Limb (tissue), 2 donors: ENCODE measurements around the gene IDUA.
"Not testable (repeated sequence)": the region's sequence is repeated elsewhere in the genome, so short reads cannot be mapped to it uniquely, and the experiment has no call there.

Source experiments
- DNase-seq, 2 donors: peaks; one replicate each; pipeline ENCODE4 v3.0.0-alpha.2; 2016; ENCODE audit errors: extremely low spot score in 2 of 2

The IDUA gene

DNA sequence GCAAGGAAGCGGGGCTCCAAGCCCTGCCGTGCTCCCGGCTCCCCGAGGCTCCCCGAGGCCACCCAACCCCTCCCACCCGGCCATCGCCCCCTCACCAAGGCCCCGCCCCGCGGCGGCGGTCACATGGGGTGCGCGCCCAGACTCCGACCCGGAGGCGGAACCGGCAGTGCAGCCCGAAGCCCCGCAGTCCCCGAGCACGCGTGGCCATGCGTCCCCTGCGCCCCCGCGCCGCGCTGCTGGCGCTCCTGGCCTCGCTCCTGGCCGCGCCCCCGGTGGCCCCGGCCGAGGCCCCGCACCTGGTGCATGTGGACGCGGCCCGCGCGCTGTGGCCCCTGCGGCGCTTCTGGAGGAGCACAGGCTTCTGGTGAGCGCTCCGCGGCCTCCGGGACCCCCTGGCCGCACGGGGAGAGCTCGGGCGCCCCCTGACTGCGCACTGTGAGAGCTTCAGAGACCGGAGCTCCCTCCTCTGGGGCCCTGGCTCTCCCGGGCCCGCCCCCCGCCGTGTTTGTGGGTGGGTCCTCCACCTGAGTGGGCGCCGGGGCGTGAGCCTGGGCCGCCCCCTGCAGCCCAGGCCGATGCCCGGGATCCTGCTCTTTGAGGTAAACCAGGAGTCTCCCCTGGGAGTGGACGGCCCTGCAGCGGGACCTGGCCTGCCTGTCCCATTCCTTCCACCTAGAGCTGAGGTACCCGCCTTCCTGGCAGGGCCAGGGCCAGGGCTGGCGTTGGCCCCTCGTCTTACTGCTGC lies at the start of gene IDUA:
Gene IDUA (plus strand): TSS at position 166 of the 745 bp plus-strand sequence. CDS start 41 bp downstream, at position 207.
- DNase-seq, result peak; percentile 44 to 86

DNA sequence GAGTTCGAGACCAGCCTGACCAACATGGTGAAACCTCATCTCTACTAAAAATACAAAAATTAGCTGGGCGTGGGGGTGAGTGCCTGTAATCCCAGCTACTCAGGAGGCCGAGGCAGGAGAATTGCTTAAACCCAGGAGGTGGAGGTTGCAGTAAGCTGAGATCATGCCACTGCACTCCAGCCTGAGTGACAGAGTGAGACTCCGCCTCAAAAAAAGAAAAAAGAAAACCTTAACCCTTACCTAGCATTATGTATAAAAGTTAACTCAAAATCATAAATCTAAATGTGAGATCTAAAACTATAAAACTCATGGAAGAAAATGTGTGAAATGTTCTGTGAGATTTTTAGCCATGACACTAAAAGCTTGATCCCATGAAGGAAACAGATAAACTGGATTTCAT lies 47.3 kb upstream of the IDUA start:
- not testable (repeated sequence) for DNase-seq

DNA sequence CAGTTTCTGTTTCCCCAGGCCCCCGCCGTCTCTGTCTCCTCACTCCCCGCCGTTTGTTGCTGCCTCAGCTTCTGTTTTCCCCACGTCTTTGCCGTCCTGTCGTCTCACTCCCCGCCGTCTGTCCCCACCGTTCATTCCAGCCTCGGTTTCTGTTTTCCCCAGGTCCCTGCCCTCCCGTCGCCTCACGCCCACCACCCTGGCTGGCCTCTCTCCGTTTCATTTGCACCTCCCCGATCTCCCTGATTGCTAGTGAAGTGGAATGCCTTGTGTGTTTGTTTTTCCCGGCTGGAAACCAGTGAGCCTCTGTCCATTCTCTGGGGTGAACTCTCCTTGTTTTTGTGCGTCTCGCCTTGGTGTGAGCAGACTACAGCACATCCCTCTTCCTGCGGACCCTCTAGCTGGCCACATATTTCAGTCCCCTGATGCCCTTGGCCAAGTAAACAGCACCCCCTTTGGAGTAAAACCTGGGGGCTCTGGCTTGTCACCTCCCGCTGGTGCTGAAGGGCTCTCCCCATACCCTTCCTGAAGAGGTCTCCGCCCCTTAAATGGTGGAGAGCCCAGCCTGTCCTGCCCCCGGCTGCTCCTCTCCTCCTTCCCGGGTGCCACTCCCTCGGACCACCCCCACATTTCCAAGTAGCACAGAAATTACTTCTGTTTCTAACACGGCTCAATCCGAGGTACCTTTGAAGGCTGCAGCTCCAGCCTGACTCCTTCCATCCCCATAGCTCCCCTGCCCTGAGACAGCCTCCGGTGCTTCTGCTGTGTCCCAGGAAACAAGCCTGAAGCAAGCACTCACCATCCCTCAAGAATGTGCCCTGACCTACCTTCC lies 41.4 kb upstream of the IDUA start:
- no peak for DNase-seq

DNA sequence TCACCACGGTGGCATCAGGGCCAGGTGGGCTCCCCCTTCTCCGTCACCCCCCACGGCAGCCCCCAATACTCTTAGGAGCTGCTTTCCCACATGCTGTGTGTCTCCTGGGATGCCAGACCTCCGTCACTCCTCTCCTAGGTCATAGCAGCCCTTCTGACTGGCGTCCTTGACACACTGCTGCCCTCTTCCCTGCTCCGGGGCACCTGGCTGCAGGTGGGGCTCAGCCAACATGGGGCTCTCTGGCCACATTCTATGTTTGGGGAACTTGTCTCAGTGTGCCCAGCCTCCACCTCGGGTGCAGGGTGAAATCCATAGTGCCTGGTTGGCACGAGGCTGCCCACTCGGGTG lies 40.8 kb upstream of the IDUA start:
- DNase-seq, result no peak

DNA sequence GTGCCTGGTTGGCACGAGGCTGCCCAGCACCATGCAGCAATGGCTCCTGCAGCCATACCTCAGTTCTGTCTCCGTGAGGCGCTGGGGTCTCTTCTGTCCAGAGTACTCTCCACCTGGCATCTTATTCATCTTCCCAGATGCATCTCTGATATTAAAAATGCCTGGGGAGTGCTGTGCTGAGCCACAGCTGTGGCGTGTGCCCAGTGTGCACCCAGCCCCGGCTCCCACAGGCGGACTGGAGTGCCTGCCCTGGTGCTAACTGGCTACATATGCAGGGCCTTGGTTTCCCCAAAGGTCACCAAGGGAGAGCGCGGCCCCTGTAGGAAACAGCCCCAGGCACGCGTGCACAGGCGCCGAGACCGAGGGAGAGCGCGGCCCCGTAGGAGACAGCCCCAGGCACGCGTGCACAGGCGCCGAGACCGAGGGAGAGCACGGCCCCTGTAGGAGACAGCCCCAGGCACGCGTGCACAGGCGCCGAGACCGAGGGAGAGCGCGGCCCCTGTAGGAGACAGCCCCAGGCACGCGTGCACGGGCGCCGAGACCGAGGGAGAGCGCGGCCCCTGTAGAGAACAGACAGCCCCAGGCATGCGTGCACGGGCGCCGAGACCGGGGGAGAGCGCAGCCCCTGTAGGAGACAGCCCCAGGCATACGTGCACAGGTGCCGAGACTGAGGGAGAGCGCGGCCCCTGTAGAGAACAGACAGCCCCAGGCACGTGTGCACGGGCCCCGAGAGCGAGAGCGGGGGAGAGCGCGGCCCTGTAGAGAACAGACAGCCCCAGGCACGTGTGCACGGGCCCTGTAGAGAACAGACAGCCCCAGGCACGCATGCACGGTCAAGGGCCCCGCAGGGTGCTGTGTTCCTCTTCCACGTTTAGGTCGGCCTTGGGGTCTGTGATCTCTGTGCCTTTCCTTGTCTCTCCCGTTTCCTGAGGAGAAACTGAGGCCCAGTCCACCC lies 40.0 kb upstream of the IDUA start:
- DNase-seq, result no peak

DNA sequence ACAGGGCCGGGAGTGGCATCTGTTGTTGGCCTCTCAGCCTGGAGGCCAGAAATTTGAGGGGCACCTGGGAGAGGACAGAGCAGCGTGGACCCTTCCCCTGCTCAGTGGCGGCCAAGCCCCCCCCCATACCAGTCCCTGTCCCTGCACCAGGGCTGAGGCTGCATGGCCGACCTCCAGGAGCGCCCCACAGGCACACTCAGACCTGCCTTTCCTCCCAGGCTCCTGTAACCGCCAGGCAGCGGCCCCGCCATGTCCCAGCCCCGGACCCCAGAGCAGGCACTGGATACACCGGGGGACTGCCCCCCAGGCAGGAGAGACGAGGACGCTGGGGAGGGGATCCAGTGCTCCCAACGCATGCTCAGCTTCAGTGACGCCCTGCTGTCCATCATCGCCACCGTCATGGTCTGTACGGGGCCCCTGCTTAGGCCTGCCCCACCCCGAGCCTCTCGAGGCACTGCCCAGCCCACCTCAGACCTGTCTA lies 39.3 kb upstream of the IDUA start:
- DNase-seq, result no peak

DNA sequence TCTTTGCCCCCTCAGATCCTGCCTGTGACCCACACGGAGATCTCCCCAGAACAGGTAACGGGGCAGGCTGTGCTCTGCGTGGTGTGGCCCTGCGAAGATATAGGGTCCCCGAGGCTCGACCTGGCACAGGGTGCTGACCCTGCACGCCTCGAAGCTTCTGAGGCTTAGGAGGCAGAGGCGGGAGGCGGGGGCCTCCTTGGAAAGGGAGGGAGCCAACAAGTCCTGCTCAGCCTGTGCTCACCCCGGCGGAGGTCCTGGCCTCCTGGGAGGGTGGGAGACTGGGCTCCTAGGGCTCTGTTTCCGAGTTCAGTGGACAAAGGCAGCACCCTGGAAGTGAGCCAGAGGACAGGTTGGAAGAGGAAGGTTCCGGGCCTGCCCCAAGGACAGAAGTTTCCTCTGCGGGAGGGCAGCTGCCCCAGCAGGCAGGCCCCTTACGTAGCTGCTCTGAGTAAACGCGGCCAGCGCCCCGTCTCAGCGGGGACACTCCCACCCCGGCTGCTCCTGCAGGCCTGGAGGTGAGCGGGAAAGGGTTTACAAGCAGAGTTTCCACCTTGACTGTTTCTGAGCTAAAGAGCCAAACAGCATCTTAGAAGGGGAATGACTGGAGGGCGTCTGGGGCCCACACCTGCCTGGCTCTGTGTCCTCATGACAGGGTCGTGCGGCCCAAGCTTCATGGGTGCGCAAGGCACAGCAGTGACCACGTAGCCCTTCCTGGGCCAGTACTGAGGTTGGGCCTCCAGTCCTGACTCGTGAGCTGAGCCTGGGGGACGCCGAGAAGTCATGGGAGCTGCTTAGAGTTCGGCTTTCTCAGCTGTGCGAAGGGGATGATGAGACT lies 38.5 kb upstream of the IDUA start:
- no peak for DNase-seq

DNA sequence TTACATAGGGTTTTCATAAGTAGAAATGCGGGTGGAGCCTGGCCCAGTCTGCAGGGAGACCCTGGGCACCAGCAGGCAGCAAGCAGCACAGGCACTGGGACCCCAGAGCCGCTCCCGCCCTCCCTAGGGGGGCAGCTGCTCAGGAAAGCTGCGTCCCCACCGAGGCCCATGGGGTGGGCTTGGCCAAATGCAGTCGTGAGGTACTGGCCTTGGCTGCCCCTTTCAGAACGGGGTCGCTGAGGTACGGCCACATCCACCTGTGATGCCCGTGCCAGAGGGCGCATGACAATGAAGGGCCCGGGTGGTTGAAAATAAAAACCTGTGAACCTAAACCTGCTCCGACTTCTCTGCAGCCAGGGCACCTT lies 37.9 kb upstream of the IDUA start:
- no peak for DNase-seq

DNA sequence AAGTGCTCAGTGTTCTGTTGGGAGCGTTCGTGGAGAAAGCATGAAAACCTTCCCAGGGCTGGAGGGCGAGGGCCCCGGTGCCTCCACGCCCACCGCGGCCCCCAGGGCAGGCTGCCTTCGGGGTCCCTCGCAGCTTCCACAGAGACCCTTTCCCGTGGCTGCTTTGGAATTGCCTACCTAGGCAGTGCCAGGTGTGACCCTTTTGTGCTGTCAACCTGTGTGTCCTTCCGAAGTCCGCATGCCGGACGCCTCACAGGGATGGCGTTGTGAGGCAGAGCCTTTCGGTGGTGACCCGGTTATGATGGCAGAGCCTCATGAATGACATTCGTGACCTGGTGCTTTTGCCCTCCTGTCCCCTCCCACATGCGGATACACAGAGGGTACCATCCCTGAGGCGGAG lies 37.2 kb upstream of the IDUA start:
- DNase-seq, result no peak

DNA sequence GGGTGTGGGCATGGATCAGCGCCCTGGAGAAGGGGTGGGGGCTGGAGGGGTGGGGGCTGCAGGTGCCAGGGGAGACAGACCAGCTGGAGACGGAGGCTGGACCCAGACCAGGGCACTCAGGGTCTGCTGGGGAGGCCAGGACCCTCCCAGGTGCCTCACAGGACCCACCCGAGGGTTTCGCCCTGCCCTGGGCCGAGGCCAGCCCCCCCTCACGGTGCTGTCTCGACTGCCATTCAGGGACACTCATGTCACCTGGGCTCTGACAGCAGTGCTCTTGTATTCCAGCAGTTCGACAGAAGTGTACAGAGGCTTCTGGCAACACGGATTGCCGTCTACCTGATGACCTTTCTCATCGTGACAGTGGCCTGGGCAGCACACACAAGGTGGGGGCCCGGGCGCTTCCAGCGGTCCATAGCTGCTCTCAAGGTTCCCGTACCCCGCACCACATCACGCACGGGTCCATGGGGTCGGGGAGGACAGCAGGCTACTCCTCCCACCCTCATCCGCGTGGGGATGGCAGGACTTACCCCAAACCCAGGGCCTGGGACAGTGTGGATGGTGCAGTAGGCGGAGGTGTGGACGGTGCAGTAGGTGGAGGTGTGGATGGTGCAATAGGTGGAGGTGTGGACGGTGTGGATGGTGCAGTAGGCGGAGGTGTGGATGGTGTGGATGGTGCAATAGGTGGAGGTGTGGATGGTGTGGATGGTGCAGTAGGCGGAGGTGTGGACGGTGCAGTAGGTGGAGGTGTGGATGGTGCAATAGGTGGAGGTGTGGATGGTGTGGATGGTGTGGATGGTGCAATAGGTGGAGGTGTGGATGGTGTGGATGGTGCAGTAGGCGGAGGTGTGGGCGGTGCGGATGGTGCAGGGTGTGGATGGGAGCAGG lies 36.5 kb upstream of the IDUA start:
- DNase-seq, result no peak

DNA sequence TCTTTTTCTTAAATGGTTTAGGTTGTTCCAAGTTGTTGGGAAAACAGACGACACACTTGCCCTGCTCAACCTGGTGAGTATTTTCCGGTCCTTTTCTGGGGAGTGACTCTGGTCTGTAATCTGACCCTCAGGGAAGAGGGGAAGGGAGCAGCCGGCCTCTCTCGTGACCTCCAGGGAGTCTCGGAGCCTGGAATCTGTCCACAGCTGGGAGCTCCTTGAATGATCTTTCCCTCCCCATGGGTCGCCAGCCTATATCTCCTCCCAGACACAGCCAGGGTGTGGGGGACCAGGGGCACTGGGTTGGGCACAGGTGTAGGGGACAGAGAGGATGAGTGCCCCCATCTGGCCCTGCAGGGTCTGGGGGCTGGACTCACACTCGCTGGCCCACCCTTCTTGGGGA lies 35.7 kb upstream of the IDUA start:
- no peak for DNase-seq

DNA sequence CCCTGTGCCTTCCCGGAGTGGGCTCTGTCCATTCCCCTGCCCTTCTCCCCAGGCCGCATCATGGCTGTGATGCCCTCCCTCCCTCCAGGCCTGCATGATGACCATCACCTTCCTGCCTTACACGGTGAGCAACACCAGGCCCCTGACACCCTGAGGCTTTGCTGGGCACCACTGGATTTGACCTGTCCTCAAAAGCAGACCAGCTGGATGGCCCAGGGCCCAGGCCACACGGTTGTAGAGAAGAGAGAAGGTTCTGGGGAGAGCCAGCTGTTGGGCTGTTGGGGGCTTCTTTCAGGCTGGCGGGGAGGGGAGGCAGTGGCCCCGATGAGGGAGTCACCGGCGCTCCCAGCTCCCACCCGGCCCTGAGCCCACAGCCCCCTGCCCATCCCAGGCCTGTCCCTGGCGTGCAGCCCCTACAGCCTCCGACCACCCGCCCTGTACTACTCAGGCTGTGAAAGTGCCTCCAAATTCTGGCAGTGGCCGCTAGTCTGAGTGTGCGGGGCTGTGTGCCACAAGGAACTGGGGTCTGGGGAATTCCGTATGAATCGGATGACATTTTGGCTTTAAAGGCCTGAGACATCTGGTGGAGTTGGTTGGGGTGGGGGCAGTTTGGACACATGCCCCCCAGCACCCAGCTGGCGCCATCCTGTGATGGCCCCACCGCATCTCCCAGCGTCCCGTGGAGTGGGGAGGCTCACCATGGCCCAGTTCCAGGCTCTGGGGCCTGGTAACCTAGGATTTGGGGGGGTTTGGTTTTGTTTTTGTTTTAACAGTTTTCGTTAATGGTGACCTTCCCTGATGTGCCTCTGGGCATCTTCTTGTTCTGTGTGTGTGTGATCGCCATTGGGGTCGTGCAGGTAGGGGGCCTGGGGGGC lies 35.0 kb upstream of the IDUA start:
- DNase-seq, result no peak

DNA sequence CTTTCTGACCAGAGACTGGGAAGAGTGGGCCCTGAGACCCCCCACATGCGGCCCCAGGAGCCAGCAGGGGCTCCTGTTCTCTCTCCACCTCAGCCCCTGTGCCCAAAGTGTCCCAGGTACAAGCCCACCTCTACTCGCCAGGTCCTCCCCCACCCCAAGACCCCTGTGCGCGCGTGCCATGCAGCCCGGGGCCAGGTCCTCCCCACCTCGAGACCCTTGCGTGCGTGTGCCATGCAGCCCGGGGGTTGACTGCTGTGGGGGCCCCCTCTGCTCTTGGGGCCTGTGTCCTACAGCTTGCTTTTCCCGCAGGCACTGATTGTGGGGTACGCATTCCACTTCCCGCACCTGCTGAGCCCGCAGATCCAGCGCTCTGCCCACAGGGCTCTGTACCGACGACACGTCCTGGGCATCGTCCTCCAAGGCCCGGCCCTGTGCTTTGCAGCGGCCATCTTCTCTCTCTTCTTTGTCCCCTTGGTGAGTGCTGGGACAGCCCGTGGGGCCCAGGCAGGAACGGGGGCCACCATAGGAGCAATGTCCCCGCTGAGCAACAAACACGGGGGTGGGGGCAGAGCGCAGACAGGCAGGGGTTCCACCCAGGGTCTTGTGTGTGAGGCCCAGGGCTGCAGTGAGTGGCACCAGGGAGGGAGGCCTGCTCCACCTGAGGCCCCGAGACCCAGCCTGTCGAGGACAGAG lies 33.8 kb upstream of the IDUA start:
- DNase-seq, result no peak

DNA sequence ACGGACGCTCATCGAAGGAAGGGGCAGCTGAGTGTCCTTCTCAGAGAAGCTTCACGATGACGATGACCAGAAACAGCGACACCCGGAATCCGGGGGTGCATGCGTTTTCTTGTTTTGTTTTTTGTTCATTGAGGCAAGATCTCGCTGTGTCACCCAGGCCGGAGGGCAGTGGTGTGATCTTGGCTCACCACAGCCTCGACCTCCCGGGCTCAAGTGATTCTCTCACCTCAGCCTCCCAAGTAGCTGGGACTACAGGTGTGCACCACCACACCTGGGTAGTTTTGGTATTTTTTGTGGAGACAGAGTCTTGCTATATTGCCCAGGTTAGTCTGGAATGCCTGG lies 33.3 kb upstream of the IDUA start:
- no peak for DNase-seq

DNA sequence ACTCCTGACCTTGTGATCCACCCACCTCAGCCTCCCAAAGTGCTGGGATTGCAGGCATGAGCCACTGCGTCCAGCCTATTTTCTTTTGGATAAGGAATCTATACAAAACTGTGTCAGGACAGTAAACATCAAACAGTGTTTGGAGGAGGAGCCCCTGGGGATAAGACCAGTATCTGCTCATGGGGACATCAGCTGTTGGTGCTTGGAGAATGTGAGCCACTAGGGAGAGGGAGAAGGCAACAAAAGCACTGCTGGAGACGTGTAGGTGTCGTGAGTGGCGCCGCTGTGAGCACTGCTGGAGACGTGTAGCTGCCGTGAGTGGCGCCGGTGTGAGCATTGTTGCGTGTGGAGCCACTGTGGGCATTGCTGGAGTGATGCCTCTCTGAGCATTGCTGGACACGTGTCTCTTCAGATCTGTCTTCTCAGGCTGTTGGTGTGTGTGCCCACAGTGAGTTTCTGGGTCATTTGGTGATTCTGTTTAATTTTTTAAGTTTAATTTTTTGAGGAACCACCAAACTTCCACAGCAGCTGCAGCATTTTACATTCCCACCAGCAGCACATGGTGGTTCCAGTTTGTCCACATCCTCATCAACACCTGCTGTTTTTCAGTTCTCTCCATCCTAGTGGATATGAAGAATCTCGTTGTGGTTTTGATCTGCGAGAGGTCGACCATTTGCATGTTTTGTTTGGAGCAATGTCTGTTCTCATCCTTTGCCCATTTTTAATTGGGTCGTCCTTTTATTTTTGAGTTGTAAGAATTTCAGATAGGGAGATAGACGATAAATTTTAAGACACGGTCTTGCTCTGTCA lies 32.4 kb upstream of the IDUA start:
- no peak for DNase-seq

DNA sequence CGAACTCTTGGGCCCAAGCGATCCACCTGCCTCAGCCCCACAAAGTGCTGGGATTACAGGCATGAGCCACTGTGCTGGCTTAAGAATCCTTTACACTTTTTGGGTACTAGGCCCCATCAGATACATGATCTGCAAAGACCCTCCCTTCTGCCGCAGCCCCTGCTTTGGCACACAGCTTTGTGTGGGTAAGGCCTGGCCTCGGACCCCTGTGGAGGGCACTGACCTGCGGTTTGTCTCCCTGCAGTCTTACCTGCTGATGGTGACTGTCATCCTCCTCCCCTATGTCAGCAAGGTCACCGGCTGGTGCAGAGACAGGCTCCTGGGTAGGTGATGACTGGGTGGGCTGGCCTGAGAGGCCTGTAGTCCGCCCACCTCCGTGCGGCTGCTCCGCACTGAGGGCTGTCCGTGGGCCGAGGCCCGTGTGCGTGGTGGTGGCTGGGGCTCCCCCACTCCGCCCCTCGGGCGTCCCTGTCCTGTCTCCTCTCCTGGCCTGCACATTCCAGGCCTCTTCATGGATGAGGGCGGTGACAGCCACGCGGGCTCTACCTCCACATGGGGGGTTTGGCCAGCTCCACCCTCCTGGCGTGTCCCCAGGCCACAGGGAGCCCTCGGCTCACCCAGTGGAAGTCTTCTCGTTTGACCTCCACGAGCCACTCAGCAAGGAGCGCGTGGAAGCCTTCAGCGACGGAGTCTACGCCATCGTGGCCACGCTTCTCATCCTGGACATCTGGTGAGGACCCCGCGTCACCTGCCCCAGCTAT lies 31.5 kb upstream of the IDUA start:
- no peak for DNase-seq

DNA sequence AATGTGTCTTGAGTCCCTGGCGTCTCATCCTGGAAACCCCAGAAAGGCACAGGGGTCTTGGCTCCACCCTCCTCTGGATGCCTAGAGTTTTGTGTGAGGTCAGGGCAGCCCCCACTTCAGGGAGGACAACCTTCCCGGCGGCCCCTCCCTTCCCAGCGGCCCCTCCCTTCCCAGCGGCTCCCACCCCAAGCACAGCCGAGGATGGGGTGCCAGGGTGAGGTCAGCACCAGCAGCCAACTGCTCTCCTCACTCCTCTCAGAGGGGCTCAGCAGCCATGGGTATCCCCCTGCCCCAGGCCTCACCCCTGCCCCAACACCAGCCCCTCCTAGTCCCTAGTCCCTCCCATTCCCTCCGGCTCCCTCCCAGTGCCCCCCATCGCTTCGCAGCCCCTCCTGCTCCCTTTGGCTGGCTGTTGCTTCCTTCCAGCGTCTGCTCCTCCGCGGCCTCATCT lies 30.9 kb upstream of the IDUA start:
- DNase-seq, result peak in 1 of 2 donors; percentile 28
